SK-N-SH (cell line): Measurements from ENCODE around the gene PIP4K2A.

ENCODE experiments used
- CTCF ChIP-seq: fragments of 200-600 bp; sonication (generic); IDR thresholded peaks from 2 replicates; pipeline ENCODE4 v1.6.1; 2017; ENCODE audit warnings: antibody characterized with exemption, mild to moderate bottlenecking, moderate library complexity
- EZH2phosphoT487 ChIP-seq: fragments of 200-600 bp; sonication (generic); IDR thresholded peaks from 2 replicates; pipeline ENCODE4 v1.6.1; 2017; ENCODE audit warnings: low read depth, mixed run types, mild to moderate bottlenecking, antibody characterized with exemption, moderate library complexity, borderline replicate concordance
- JUND ChIP-seq: IDR thresholded peaks from 2 replicates; pipeline ENCODE4 v1.4.0; 2012
- MXI1 ChIP-seq: IDR thresholded peaks from 2 replicates; pipeline ENCODE4 v1.6.1; 2012; ENCODE audit warnings: mild to moderate bottlenecking, low read depth, low read length, improper control_type of control experiment
- POLR2AphosphoS5 ChIP-seq: IDR thresholded peaks from 2 replicates; pipeline ENCODE4 v1.6.1; 2012; ENCODE audit warnings: low read depth, low read length
- RAD21 ChIP-seq: IDR thresholded peaks from 2 replicates; pipeline ENCODE4 v1.6.1; 2012; ENCODE audit warnings: mild to moderate bottlenecking, low read length
- RCOR1 ChIP-seq: fragments of 150-350 bp; IDR thresholded peaks from 2 replicates; pipeline ENCODE4 v1.6.1; 2017; ENCODE audit warnings: antibody characterized with exemption, low read length
- USF2 ChIP-seq: fragments of 150-350 bp; IDR thresholded peaks from 2 replicates; pipeline ENCODE4 v1.6.1; 2017; ENCODE audit warnings: antibody characterized with exemption, low read length, low read depth, borderline replicate concordance
- YY1 ChIP-seq: IDR thresholded peaks from 2 replicates; pipeline ENCODE4 v1.4.0; 2012; ENCODE audit warnings: low read depth, mild to moderate bottlenecking

- TF ChIP-seq CTCF: no peak
- TF ChIP-seq MXI1: no peak
- TF ChIP-seq POLR2AphosphoS5: no peak
- peak; percentile 25; the same call in 1 of the 2 replicates for TF ChIP-seq JUND
- TF ChIP-seq RCOR1: no peak
- no peak for TF ChIP-seq RAD21
- TF ChIP-seq USF2: no peak
- no peak for TF ChIP-seq YY1
- no peak for TF ChIP-seq EZH2phosphoT487
These were observed 75.5 kb downstream of the PIP4K2A start for GRCh38 chr10:22638863-22639262.
